Stimulated activated CD4-positive, alpha-beta T cell treated with anti-CD3 and anti-CD28 coated beads, Interleukin-4, amount 100 ng/mL, for 4 hours (primary cell): ENCODE data around the gene RIC8A.
A peak's percentile ranks its signal among the peaks of the same experiment; 100 is the strongest.

Source experiments
- DNase-seq, 2 experiments: peaks; one replicate each; pipeline ENCODE4 v3.0.0-alpha.2; 2020

The RIC8A gene

GRCh38 chr11:250740-251299, 43.3 kb downstream of the RIC8A start:
- peak; percentile 60 to 73 for DNase-seq

- DNase-seq = no peak
These were observed 44.0 kb downstream of the RIC8A start for GRCh38 chr11:251550-251949.

- DNase-seq = no peak
These were observed 45.2 kb downstream of the RIC8A start for GRCh38 chr11:252666-253065.

GRCh38 chr11:253160-253885, 45.8 kb downstream of the RIC8A start:
- no peak for DNase-seq

DNA sequence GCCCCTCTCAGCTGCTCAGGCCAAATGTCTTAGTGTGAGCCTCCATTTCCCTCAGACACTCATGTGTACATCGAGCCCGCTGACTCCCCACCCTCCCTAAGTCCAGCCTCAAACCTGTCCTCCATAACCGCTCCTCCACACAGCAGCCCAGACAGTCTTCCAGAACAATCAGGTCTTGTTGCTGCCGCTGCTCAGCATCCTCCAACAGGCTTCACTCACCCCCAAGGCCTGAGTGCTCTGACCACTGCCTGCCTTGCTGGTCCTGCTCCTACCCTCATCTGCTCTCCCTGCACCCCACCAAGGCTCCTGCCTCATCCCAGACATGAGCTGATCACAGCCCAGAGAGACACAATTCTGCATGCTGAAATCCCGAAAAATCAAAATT, 46.4 kb downstream of the RIC8A start:
- no peak for DNase-seq

DNA sequence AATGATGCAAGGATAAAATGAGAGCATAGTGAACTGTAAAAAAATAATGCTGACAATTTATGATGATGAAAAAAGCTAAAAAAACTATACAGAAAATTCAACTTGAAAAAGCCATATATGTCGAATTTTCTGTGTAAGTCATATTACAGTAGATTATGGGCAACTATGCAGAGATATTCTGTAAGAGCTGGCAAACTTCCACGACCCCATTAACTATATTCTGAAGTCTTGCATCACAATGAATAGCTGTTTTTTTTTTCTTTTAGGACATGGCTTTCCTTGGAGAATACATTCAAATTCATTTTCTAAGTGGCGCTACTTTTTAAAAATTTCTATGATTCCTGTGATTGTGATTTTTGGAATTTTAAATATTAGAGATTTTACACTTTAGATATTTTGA, 47.7 kb downstream of the RIC8A start:
- no peak for DNase-seq

GRCh38 chr11:255816-256215, 48.3 kb downstream of the RIC8A start:
- no peak for DNase-seq

DNA sequence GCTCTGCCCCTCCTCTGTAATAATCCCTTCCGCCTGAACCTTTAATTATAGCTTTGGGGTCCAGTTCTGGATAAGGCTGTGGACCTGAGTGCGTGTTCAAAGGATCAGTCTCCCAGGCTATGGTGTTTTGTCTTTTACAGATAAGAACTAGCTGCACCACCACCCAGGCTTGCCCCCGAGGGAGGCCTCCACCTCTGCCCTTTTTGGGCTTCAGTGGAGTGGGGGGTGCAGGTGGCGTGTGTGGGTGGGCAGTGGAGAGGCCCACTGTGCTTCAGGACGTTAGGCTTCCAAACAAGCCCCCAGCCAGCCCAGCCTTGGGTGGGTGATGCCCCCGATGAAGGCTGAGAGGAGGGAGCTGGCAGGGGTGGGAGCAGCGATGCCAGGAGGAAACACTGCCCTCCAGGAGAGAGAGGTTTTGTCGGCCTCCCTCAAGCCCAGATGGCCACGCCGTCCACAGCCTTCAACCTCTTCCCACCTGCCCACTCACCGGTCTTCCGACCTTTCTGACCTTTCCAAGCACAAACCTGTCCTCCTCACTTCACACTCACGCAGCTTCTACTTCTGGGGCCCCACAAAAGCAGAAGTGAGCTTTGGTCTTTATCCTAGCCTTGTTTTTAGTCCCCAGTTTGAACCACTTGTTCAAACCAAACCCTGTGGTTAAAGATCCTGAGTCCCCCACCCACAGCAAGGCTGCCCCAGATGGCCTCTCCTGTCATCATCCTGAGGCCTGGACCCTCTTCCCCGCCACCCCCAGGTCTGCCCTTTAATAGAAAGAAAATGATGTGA, 49.6 kb downstream of the RIC8A start:
- DNase-seq = no peak

DNA sequence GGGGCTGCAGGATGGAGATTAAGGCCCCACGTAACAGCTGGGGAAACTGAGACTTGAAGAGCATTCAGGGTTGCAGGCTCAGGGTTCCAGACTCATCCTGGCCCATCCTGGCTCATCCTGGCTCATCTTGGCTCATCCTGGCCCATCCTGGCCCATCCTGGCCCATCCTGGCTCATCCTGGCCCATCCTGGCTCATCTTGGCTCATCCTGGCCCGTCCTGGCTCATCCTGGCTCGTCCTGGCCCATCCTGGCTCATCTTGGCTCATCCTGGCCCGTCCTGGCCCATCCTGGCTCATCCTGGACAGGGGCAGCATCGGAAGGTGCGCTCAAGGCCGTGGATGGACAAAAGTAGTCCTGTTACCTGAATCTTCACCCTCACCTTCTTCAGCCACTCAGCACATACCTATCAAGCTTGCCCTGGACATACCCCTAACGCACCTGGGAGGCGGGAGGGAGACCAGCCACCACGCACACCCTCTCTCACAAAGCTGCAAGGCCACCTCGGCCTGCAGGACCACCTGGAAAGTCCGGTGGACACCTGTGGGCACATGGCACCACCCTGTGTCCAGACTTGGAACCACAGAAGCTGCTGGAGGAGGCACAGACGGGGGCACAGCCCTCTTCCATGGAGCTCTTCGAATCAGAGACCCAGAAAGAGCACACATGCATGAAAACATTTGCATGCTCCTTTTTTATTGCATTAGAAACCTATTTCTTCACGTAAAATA, 50.4 kb downstream of the RIC8A start:
- DNase-seq = no peak

DNA sequence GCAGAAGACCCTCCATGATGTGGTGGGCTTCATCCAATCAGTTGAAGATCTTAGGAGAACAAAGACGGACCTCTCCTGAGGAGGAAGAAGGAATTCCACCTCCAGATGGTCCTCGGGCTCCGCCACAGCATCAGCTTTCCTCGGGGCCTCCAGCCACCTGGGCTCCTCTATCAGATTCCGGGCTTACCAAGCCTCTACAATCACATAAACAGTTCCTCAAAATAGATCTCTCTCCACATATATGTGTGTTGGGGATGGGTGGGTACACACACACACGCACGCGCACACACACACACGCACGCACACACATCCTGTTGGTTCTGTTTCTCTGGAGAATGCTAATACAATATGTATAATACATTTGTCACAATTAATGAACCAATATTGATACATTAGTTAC, 51.9 kb downstream of the RIC8A start:
- no peak for DNase-seq

DNA sequence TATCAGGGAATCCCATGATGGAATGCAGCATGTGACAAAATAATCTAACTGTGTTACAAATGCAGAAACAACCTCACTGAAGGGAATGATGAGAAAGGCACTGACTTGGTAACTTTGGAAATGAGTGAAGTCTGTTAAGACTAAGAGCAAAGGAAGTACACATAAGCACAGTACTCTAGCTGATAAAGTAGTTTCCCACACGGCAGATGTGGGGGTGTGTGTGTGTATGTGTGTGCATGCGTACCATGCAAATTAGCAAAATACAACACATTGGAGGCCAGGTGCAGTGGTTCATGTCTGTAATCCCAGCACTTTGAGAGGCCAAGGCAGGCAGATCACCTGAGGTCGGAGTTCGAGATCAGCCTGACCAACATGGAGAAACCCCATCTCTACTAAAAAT, 54.1 kb downstream of the RIC8A start:
- no peak for DNase-seq
